NB4 (cell line): Measurements from ENCODE around the gene LYRM4.

ENCODE experiments used
- DNase-seq: peaks from one replicate; pipeline ENCODE4 v3.0.0; 2010; ENCODE audit warnings: low read depth
- H3K4me3 ChIP-seq: one replicate; pipeline ENCODE4 v1.5.1; 2011; ENCODE audit warnings: mild to moderate bottlenecking, low read depth, low read length, moderate library complexity
- MYC ChIP-seq: IDR thresholded peaks from 2 replicates; pipeline ENCODE4 v1.6.1; 2011; ENCODE audit warnings: low read depth, low read length
- POLR2A ChIP-seq: IDR thresholded peaks from 2 replicates; pipeline ENCODE4 v1.6.1; 2011; ENCODE audit warnings: mild to moderate bottlenecking; ENCODE audit not compliant: insufficient read length; ENCODE audit errors: extremely low read depth
- TF ChIP-seq, protein P1 (sequence below): IDR thresholded peaks from one replicate; pipeline ENCODE4 v1.5.1; 2012; ENCODE audit warnings: low read depth, low read length
- TF ChIP-seq, protein P2 (sequence below): IDR thresholded peaks from 2 replicates; pipeline ENCODE4 v1.6.1; 2011; ENCODE audit warnings: low read depth, low read length

The LYRM4 gene

DNA sequence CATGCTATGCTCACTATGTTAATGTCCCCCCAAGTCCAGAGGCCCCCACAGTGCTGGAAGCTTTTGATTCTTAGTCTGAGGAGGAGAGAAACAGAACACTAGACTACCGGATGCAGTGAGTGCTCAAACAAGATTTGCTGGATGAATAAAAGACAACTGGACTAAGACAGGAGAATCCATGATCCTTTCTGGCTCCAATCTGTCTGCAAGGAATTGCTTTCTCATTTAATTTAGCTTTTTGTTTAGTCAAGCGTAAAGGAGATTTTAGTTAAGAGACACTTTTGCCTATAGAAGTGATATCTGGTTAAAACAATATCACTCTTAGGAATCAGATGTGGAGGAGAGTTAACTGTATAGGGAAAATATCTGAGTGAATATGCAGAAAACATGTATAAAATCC is 13.5 kb downstream of the LYRM4 start:
- no peak overlapping the region for H3K4me3 ChIP-seq
- TF ChIP-seq POLR2A (no peak), MYC (no peak)
- TF ChIP-seq, protein P1, sequence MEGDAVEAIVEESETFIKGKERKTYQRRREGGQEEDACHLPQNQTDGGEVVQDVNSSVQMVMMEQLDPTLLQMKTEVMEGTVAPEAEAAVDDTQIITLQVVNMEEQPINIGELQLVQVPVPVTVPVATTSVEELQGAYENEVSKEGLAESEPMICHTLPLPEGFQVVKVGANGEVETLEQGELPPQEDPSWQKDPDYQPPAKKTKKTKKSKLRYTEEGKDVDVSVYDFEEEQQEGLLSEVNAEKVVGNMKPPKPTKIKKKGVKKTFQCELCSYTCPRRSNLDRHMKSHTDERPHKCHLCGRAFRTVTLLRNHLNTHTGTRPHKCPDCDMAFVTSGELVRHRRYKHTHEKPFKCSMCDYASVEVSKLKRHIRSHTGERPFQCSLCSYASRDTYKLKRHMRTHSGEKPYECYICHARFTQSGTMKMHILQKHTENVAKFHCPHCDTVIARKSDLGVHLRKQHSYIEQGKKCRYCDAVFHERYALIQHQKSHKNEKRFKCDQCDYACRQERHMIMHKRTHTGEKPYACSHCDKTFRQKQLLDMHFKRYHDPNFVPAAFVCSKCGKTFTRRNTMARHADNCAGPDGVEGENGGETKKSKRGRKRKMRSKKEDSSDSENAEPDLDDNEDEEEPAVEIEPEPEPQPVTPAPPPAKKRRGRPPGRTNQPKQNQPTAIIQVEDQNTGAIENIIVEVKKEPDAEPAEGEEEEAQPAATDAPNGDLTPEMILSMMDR: no peak
- TF ChIP-seq, protein P2, sequence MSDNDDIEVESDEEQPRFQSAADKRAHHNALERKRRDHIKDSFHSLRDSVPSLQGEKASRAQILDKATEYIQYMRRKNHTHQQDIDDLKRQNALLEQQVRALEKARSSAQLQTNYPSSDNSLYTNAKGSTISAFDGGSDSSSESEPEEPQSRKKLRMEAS: no peak
- no peak for DNase-seq

DNA sequence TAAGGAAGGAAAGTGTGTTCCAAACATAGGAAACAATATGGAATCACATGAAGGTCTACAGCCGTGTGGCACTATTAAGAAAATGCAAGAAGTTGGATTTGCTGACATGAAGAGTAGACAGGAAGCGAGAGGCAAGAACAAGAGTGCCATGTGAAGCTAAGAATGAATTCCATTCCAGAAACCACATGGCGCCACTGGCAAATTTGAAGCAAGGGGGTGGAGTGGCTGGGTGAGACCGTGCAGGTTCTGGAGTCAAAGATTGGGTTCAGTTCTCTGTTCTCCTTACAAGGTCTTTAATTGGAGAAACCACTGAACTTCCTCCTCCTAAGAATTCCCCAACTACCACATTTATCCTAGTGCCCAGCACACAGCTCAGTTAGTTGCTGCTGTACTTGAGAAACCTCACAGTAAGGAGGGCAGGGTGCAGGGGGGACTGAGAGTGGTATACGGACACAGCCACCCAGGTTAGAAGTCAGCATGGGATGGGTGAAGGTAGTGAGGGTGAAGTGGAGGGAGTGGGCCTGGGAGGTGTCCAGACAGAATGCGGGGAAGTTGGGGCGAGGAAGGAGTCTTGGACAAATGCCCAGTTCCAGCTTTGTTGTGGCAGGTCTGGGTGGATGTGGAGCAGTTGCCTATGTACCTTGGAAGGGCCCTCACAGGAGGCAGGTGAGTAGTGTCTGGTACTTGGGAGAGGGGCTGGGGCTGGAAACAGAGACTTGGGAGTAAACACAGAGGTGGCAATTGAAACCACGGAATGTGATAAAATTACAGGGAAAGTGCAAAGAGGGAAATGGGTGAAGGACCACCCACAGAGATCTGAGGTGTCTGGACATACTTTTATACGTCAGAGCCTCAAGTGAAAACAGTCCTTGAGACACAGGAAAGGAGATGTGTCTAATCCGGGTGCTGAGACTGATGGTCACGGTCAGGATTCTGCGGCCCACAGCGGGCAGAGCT is 14.3 kb downstream of the LYRM4 start:
- H3K4me3 ChIP-seq: no peak overlapping the region
- DNase-seq: no peak
- TF ChIP-seq, protein P1: no peak
- TF ChIP-seq MYC: no peak
- no peak for TF ChIP-seq POLR2A
- TF ChIP-seq, protein P2: no peak

DNA sequence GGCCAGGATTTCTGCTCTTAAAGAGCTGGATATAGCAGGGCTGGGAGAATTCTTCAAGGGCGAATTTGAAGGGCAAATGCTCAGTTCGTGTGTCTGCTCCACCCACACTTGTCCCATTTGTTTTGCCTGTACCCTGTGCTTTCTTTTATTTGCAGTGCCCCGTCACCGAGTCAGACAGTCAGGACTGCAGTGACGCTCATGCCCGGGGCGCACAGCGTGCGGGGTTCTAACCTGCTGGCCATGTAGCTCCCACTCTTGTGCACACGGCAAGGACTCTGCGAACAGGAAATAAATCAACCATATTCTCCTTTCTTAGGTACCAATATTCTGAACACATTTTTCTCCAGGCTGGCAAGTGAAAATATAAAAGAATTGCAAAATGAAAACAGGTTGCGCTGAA is 17.7 kb downstream of the LYRM4 start:
- no peak for DNase-seq
- TF ChIP-seq, protein P1: no peak
- no peak for TF ChIP-seq MYC
- TF ChIP-seq POLR2A: no peak
- TF ChIP-seq, protein P2: no peak
- H3K4me3 ChIP-seq: no peak overlapping the region

DNA sequence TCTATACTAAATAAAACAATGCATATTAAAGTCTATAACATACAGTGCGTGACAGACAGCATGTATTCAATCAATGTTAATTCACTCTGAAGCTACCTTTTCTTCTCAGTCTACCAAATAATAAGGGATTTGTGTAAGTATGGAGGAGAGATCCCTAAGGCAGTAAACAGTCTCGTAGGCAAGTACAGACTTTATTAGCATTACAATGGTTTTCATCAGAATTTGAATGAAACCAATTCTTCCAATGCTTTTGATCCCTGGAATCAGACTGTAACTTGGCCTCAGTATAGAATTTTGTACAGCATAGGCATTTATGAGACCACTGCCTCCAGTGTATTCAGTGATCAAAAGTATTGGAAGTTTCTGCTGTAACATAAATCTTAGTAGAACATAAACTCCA is 19.5 kb downstream of the LYRM4 start:
- TF ChIP-seq MYC (no peak), POLR2A (no peak)
- TF ChIP-seq, protein P2: no peak
- TF ChIP-seq, protein P1: no peak
- no peak overlapping the region for H3K4me3 ChIP-seq
- DNase-seq: no peak

DNA sequence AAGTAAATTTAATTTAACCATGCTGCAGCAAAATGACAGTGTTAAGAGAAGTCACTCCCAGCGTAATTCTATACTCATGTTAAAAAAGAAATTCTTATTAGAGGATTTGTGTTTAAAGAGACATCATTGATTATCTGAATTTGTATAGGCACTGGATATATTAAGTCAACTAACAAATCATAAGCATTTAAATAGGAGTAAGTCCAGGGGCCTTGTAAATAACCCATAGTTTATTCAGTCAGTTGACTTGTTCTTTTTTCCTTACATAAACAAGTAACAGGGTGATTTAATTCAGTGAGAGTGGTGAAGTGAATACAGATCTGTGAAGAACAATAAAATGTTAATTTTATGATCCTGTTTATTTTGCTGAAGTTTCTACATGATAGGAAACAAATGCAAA is 22.4 kb downstream of the LYRM4 start:
- no peak for DNase-seq
- TF ChIP-seq, protein P1: no peak
- TF ChIP-seq MYC: no peak
- TF ChIP-seq POLR2A: no peak
- TF ChIP-seq, protein P2: no peak
- no peak overlapping the region for H3K4me3 ChIP-seq
